Measurements from ENCODE around the gene MYO5C. TPM values are rescaled to one million over a fixed set of nuclear protein-coding genes. Genes with fewer than 3 reads are reported as not detected.

MYO5C gene
- polyA plus RNA-seq, 3 donors from 2014 or later: 0.19 TPM; not detected in 2

DNA sequence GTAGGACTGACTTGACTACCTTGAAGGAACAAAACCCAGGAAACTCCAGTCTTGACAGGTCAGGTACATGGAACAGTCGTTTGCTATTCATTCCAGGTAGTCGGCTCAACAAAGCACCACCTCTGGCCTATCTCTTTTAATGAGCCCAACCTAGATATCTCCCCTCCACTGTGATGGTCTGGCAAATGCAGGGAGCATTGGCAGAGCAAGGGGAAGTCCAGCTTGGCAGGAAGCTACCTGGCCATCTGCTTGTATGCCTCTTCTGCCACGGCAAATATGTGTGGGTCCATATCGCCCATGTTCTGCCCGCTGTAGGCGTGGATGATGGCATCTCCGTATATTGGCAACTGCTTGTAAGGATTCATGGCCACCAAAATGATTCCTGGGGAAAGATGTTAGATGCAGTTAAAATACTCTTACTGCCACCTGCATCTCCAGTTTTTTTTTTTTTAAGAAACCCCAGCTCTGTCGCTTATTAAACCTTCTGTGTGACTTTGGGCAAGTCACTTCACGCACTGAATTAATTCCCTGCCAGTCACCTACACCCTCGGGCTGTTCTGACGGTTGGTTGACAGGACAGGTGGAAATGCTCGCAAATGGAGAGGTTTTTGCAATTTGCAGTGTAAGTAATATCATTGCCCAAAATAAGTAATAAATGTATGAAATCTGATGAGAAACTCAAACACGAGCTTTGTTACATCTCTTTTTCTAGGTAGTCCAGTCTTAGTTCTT lies 16.8 kb downstream of the MYO5C start:
- Mint-ChIP-seq H3K27me3 (ENCODE audit: low read depth in 3 of 3) (peaks cover 0 to 11% (median 0%) of the 10 kb centered on the region in 3 donors), H3K4me3 (no peak overlapping the region), H3K9me3 (no peaks in the 10 kb centered on the region), H3K27ac (no peak overlapping the region), H3K36me3 (peaks cover 0 to 7% (median 0%) of the 10 kb centered on the region in 3 donors), H3K4me1 (no peaks in the 10 kb centered on the region)
- DNase-seq: no peak

DNA sequence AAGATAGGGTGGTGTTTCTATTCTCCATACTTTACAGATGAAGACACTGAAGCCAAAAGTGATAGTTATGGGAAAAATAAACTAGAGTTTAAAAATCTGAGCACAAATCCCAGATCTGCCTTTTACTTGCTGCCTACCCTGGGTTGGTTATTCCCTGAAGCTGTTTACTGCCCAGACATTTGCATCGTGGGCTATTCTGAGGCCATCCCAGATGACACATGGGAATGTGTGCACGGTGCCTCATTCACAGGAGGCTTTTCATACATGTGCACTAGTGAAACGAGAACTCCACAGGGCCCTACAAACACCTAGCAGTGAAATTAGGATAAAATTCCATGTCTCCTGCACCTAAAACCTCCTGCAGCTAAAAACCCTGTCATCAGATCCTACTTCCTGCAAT lies 17.5 kb downstream of the MYO5C start:
- no peak for DNase-seq
- H3K4me3 Mint-ChIP-seq: no peak overlapping the region
- H3K4me1 Mint-ChIP-seq: no peaks in the 10 kb centered on the region
- H3K9me3 Mint-ChIP-seq: no peaks in the 10 kb centered on the region
- peaks cover 0 to 7% (median 0%) of the 10 kb centered on the region in 3 donors for H3K36me3 Mint-ChIP-seq
- peaks cover 0 to 13% (median 0%) of the 10 kb centered on the region in 3 donors for H3K27me3 Mint-ChIP-seq (ENCODE audit: low read depth in 3 of 3)
- H3K27ac Mint-ChIP-seq: no peak overlapping the region

DNA sequence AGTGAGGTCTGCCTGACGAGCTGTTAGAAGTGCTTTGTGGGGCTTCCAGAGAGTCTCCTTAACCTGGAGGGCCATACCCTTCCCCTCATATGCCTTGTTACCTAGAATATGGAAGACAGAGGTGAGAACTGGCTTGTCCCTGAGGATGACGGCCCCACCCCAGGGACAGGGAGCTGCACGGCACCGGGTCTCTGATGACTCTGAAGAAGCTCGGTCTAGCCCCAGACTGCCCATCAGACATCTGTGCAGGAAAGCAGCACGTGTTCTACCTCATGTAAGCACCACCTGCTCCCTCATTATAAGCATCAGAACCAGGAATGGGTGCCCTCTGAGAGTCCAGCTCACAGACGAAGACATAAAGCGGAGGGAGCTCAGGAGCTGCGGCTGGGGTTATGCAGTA lies 18.0 kb downstream of the MYO5C start:
- peaks cover 0 to 13% (median 0%) of the 10 kb centered on the region in 3 donors for H3K27me3 Mint-ChIP-seq (ENCODE audit: low read depth in 3 of 3)
- H3K4me3 Mint-ChIP-seq: no peak overlapping the region
- no peaks in the 10 kb centered on the region for H3K4me1 Mint-ChIP-seq
- H3K36me3 Mint-ChIP-seq: peaks cover 0 to 7% (median 0%) of the 10 kb centered on the region in 3 donors
- DNase-seq: no peak
- H3K27ac Mint-ChIP-seq: no peak overlapping the region
- no peaks in the 10 kb centered on the region for H3K9me3 Mint-ChIP-seq

DNA sequence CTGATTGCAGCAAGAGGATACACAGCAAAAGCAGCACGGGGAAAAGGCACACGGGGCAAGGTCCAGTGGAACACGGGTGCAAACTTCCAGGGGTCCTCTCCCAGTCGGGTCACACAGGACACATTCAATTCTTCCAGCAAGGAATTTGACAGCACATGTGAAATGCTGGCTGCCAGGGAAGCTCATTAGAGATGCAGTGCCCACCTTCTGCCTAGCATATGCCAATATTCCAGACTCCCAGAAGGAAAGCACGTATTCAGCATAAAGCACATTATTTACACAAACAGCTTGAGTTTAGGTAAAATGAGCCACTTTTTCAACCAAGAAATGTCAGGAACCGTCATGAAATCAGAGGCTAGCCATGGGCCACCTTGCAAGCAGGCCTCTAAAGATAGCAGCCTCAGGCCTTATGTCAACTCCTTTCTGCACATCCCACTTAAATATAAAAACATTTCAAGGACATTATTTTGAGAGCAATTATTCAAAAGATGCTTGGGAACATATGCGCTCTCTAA lies 19.3 kb downstream of the MYO5C start:
- peaks cover 0 to 13% (median 3%) of the 10 kb centered on the region in 3 donors for H3K27me3 Mint-ChIP-seq (ENCODE audit: low read depth in 3 of 3)
- no peak overlapping the region for H3K4me3 Mint-ChIP-seq
- peaks cover 0 to 7% (median 0%) of the 10 kb centered on the region in 3 donors for H3K36me3 Mint-ChIP-seq
- no peak for DNase-seq
- no peaks in the 10 kb centered on the region for H3K4me1 Mint-ChIP-seq
- H3K9me3 Mint-ChIP-seq: no peaks in the 10 kb centered on the region
- H3K27ac Mint-ChIP-seq: no peak overlapping the region

DNA sequence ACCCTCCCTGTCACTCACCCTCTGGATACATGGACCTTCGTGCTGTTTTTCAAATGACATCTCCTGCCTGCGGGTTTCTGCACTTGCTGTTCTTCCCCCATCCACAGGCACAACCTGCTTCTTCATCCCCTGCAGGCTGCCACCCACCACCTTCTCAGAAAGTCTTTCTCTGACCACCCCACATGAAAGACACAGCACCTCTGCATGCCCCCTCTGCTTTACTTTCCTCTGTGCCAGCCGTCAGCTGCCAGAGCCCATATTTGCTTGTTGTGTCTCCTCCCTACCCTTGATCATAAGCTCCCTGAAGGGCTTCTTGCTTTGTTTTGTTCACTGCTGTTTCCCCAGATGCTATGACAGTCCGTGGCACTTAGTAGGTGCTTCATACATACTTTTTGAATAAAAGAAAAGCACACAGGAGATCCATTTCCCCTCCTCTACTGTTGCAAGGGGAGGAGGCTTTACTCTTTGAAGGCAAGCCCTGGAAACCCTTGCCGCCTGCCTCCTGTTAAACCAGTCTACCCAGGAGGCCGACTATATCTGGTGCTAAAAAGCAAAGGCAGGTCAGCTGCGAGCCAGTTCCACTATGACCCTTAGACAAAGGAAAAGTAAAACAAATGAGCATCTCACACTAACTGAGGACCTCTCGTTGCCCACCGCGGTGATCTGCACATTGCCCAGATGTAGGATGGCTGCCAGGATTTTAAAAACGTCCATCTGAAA lies 31.9 kb downstream of the MYO5C start:
- peaks cover 0 to 3% (median 0%) of the 10 kb centered on the region in 3 donors for H3K27me3 Mint-ChIP-seq (ENCODE audit: low read depth in 3 of 3)
- H3K36me3 Mint-ChIP-seq: no peaks in the 10 kb centered on the region
- H3K9me3 Mint-ChIP-seq: no peaks in the 10 kb centered on the region
- no peak overlapping the region for H3K4me3 Mint-ChIP-seq
- DNase-seq: no peak
- peak overlapping the region in 3 of 6 donors; percentile 39 to 58 (median 47) for H3K27ac Mint-ChIP-seq
- H3K4me1 Mint-ChIP-seq: peaks cover 16 to 28% of the 10 kb centered on the region in 2 donors

DNA sequence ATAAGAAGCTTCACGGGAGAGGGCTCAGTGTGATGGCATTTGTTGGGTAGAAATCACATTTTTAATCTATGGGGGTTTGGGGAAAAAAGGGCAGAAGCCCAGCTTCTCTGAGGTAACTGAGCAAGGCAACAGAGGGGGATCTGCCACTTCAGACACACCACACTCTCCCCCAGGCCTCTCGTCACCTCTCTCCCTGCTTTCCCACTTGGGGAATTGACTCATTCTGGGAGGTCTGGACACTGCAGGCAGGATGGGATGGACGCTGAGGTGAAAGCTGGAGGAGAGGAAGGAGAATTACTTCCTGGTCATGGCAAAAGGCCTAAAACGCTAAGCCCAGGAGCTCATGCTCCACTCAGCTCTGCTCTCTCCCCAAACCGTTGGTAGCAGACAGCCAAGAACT lies 33.2 kb downstream of the MYO5C start:
- H3K4me1 Mint-ChIP-seq: peaks cover 16 to 28% of the 10 kb centered on the region in 2 donors
- H3K27me3 Mint-ChIP-seq (ENCODE audit: low read depth in 3 of 3): peaks cover 0 to 3% (median 0%) of the 10 kb centered on the region in 3 donors
- peak overlapping the region; percentile 73 to 93 (median 83) for H3K27ac Mint-ChIP-seq
- no peak for DNase-seq
- no peaks in the 10 kb centered on the region for H3K36me3 Mint-ChIP-seq
- no peaks in the 10 kb centered on the region for H3K9me3 Mint-ChIP-seq
- H3K4me3 Mint-ChIP-seq: peak overlapping the region; percentile 56 to 85 (median 80)

DNA sequence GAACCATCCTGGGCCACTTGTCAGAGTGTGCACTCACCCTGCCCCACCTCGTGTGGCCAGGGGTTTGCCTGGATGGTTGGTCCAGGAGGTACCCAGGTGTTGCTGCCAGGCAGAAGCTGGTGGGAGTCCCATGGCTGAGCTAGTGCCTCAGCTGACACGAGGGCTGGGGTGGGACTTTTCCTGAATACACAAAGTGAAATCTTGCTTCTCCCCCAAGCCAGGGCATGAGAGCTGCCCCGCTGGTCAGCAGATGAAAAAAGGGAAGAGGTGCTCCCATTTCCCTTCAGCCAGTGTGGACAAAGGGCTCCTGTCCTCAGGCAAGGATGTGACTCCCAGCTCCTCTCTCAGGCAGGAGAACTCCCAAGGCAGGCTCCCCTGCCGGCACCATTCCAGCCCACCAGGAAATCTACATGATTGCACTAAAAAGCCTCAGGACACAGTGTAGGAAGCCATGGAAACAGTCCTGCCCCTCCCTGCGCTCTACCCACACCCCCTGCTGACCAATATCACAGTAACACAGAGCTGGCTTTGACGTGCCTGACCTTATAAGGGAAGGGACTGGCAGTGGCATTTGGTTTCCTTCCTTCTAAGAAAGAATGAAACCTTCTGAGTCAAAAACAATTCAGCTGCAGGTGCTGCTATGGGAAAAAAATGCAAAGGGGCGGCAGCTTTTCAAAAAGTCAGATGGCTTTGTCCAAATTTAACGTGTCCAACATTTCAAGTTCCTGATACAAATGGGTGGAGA lies 33.9 kb downstream of the MYO5C start:
- Mint-ChIP-seq H3K27me3 (ENCODE audit: low read depth in 3 of 3) (no peaks in the 10 kb centered on the region), H3K36me3 (no peaks in the 10 kb centered on the region), H3K4me1 (peaks cover 16 to 28% of the 10 kb centered on the region in 2 donors), H3K9me3 (no peaks in the 10 kb centered on the region), H3K4me3 (peak overlapping the region; percentile 56 to 85 (median 80)), H3K27ac (peak overlapping the region; percentile 73 to 93 (median 83))
- peak; percentile 30 to 61 (median 52) for DNase-seq

DNA sequence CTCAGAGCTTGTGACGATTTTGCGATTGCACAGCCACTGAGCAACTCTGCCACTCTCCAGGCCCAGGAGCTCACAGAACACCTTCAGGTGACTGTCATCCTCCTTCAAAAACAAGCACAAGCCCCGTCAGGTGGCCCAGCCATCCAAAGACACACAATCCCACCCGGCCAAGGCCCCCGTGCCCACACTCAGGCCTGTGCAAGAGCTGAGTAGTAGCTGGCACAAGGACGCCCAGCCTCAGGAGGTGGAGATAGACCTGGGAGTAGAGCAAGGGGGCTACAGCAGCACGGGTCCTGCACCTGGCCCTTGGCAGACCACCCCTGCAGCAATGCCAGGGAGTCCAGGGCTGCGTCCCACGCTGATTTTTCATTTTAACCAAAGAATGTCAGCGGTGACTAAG lies 34.6 kb downstream of the MYO5C start:
- Mint-ChIP-seq H3K4me1 (peaks cover 22 to 29% of the 10 kb centered on the region in 2 donors), H3K36me3 (no peaks in the 10 kb centered on the region), H3K27me3 (ENCODE audit: low read depth in 3 of 3) (peaks cover 0 to 4% (median 3%) of the 10 kb centered on the region in 3 donors), H3K9me3 (no peaks in the 10 kb centered on the region), H3K4me3 (no peak overlapping the region), H3K27ac (peak overlapping the region in 5 of 6 donors; percentile 14 to 53 (median 30))
- DNase-seq: no peak

DNA sequence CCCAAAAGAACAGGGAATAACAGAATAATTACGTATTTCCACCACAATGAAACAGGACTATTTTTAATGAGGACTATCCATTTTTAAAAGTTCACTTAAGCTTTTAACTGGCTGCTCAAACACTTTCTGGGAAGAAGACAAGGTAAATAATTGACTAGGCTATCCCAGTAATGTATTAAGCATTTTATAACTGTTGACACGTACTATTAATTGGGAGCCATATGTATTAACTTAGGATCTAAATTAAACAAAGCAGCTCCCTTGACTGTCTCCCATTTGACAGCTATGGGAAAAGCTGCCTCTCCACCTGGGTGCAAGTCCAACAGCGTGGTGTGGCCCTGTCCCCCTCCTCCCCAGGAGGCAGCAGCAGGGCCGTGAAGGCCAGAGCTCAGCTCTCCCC lies 36.1 kb downstream of the MYO5C start:
- H3K9me3 Mint-ChIP-seq: no peaks in the 10 kb centered on the region
- H3K4me1 Mint-ChIP-seq: peaks cover 22 to 29% of the 10 kb centered on the region in 2 donors
- no peak for DNase-seq
- H3K27ac Mint-ChIP-seq: no peak overlapping the region
- no peak overlapping the region for H3K4me3 Mint-ChIP-seq
- no peaks in the 10 kb centered on the region for H3K36me3 Mint-ChIP-seq
- H3K27me3 Mint-ChIP-seq (ENCODE audit: low read depth in 3 of 3): peaks cover 0 to 5% (median 3%) of the 10 kb centered on the region in 3 donors

DNA sequence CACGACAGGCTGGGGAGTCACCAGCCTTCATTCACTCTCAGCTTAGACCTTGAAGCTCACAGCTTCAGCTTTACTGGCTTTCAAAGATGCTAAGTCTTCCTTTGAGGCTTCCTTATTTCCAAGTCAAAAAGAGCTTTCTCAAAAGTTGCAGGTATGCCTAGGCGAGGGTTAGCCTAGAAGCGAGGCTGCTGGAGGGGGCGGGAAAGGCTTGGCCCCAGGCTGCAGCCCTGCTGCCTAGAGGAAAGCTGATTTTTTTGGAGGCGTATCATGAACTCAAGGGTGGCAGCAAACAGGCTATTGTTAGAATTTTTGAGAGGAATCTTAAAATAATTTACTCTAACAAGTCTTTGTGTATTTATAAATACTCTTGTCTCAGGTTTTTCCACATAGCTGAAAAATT lies 37.1 kb downstream of the MYO5C start:
- Mint-ChIP-seq H3K9me3 (no peaks in the 10 kb centered on the region), H3K27me3 (ENCODE audit: low read depth in 3 of 3) (peaks cover 0 to 5% (median 3%) of the 10 kb centered on the region in 3 donors), H3K27ac (no peak overlapping the region), H3K4me3 (no peak overlapping the region), H3K36me3 (no peaks in the 10 kb centered on the region), H3K4me1 (peaks cover 22 to 27% of the 10 kb centered on the region in 2 donors)
- DNase-seq: no peak

DNA sequence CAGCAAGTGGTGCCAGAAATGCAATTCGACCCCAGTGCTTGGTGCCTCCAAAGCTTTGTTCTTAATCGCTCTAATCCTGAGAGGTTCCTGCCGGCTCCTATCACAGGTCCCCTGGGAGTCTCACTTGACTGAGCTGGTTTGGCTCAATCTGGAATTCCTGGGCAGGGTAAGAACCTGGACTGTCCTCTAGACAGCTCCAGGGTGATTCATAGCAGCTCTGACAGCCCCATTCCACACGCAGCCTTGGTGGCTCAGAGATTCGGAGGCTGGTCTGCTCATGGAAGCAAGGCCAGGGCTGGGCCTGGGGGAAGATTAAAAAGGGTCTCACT lies 37.9 kb downstream of the MYO5C start:
- H3K4me3 Mint-ChIP-seq: no peak overlapping the region

DNA sequence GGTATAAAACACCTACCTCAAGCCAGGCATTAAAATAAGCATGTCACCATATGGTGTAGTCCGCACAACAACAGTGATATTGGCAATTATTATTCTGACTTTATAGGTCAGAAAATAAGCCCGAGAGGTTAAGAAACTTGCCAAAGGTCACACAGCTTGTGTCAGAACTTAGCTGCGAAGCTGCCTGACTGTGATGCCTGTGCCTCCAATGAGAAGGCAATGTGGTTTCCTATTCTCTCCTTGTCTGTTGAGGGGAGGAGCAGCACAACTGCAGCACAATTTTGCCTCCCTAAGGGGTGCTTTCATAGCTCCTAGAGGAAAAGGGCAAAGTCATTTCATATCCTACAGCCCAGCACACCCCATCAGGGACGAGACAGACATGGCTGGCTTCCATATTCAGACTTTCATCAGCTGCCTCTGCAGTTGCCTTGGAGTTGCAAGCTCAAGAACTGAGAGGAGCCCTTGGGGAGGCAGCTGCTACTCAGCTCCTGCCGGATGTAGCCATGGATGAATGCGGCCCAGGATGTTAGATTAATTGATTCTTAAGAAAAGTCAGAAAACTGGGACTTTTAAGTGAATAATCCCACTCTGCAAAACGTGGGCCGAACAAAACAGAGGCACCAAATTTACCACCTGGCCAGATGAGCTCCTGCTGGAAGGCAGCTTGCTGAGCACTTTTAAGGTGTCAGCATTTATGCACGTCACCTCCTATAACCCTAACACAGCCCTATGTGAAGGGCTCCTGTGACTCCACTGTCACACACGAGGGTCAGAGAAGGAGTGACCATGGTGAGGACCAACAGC lies 38.5 kb downstream of the MYO5C start:
- H3K36me3 Mint-ChIP-seq: no peaks in the 10 kb centered on the region
- H3K4me1 Mint-ChIP-seq: peaks cover 14 to 15% of the 10 kb centered on the region in 2 donors
- peak overlapping the region in 1 of 5 donors; percentile 41 for H3K4me3 Mint-ChIP-seq
- no peak for DNase-seq
- no peak overlapping the region for H3K27ac Mint-ChIP-seq
- H3K27me3 Mint-ChIP-seq (ENCODE audit: low read depth in 3 of 3): peaks cover 0 to 5% (median 3%) of the 10 kb centered on the region in 3 donors
- H3K9me3 Mint-ChIP-seq: no peaks in the 10 kb centered on the region

More for the DNA sequence above, 37.9 kb downstream of the MYO5C start:
- H3K9me3 Mint-ChIP-seq: no peaks in the 10 kb centered on the region
- H3K4me1 Mint-ChIP-seq: peaks cover 20% of the 10 kb centered on the region in 2 donors
- no peaks in the 10 kb centered on the region for H3K36me3 Mint-ChIP-seq
- H3K27me3 Mint-ChIP-seq (ENCODE audit: low read depth in 3 of 3): peaks cover 0 to 5% (median 3%) of the 10 kb centered on the region in 3 donors
- no peak overlapping the region for H3K27ac Mint-ChIP-seq
- no peak for DNase-seq

DNA sequence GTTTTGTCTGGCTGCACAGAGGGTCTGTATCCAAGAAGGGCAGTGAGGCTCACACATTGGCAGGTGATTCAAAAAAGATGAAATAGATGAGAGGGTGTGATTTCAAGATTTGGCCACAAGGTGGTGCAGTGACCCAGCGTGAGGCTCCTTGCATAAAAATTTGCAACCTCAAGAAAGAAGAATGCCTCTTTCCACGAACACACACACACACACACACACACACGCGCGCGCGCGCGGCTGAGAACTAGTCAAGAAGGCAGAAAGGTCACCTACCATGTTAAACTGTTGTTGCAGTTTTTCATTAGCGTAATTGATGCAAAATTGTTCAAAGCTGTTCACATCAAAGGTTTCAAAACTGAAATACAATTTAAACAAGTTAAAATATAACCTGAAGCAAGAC lies 39.2 kb downstream of the MYO5C start:
- Mint-ChIP-seq H3K9me3 (no peaks in the 10 kb centered on the region), H3K4me3 (peak overlapping the region; percentile 12 to 74 (median 55)), H3K4me1 (peaks cover 6 to 7% of the 10 kb centered on the region in 2 donors), H3K27me3 (ENCODE audit: low read depth in 3 of 3) (peaks cover 0 to 6% (median 3%) of the 10 kb centered on the region in 3 donors), H3K27ac (peak overlapping the region in 4 of 6 donors; percentile 47 to 83 (median 55)), H3K36me3 (no peaks in the 10 kb centered on the region)
- DNase-seq: peak; percentile 56 to 75 (median 65)
